Measurements from ENCODE around the gene TMEM156. TPM values are rescaled to one million over a fixed set of nuclear protein-coding genes. Genes with fewer than 3 reads are reported as not detected.
"Not testable (repeated sequence)": the region's sequence is repeated elsewhere in the genome, so short reads cannot be mapped to it uniquely, and the experiment has no call there.

The TMEM156 gene
- total RNA-seq, 1 donor from 2014 or later = 0.34 TPM

DNA sequence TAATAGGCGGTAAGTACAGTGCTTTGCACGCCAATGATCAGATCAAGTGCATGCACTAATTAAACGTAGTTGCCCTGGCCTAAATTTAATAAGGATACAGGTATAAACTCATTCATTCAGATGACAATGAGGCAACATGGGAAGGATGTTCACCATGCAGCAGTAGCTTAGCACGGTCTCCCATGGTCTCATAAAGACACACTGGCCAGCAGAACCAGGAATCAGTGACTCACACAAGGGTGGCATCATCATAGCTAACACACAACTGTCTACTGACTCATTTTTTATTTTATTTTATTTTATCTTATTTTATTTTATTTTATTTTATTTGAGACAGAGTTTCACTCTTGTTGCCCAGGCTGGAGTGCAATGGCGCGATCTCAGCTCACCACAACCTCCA, 42.7 kb downstream of the TMEM156 start:
- DNase-seq = no peak

DNA sequence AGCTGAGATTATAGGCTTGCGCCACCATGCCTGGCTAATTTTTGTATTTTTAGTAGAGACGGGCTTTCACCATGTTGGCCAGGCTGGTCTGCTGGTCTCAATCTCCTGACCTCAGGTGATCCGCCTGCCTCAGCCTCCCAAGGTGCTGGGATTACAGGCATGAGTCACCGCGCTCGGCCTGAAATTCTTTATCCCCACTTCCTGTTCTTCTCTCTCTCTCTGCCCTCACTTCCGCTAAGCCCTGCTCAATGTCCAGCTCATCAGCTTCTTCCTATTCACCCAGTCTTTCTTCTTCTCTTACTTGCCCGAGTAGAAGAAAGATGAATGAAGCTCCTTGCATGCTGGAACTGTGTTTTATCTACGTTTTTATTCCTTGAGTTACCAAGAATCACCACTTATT, 43.9 kb downstream of the TMEM156 start:
- not testable (repeated sequence) for DNase-seq

DNA sequence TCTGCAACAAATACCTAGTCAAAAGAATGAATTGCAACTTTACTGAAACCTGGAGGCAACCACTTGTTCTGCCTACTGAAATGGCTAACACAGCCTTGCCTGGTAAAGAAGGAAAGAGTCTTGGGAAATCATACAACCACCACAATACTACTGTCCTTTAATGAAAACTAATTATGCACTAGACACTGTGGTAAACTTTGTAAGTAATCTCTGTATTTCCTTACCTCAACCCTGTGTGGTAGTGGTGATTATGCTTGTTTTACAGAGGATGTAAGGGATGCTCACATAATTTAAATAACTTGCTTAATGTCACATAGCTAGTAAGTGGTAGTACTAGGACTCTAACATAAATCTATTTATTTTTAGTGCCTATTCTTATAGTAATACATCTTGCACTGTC, 44.7 kb downstream of the TMEM156 start:
- no peak for DNase-seq

DNA sequence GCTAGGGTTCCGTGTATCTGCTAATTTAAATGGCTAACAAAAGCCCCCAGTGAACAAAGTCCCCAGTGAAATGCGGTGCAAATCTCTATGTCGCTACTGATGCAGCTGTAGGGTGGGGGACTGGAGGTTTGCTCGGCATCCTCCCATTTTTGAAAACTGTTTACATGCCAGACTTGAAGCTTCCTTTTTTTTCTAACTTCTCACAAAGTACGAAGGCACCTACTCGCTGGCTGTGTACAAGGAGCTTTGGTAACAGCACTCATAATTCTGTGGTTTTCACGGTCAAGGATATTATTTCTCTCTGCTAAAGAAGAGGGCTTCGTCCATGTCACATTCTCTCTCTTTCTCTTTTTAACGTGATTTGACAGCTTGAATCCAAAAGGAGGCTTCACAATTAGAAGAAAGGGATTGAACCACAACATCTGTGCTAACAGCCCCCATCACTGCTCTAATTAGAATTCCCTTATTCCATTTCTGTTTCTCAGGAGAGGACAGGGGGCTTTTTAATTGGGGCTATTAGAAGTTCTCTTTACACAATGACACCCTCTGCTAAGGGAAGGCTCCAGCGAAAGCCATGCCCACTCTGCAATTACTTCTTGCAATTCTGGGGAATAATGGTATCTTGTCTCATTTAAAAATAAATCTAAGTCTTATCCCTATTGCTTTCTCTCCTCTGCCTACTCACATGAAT, 46.7 kb downstream of the TMEM156 start:
- no peak for DNase-seq

DNA sequence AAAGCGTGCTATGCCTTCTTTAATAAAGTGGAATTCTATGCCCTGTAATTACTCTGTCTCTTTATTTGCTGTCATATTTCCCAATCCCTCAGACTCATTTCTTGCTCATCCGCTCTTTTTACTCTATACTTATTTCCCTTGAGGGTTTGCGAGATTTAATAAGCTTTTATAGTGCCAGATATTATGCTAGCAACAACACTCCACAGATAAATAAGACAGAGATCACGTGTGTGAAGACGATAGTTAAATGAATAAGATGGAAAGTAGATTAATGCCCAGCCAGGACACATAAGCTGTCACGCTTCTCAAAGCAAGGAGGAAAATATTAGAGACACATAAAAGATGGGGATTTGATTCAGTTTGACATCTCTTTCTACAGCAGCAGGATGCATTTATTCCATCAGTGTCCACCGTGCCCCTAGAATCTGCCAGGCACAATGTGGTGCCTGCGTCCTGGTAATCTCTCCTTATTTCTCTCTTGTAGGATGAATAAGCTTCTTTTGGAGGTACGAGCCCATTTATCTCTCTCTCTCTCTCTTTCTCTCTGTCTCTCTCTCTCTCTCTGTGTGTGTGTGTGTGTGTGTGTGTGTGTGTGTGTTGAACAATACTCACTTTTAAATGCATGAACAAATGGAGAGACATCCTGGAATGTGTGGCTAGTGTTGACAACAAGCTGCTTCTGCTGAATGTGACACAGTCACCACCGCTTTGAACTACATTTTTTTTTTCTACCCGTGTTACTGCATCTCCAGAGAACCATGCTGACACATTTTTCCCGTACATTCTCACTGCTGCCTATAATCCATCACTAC, 48.2 kb downstream of the TMEM156 start:
- DNase-seq = peak; percentile 31

DNA sequence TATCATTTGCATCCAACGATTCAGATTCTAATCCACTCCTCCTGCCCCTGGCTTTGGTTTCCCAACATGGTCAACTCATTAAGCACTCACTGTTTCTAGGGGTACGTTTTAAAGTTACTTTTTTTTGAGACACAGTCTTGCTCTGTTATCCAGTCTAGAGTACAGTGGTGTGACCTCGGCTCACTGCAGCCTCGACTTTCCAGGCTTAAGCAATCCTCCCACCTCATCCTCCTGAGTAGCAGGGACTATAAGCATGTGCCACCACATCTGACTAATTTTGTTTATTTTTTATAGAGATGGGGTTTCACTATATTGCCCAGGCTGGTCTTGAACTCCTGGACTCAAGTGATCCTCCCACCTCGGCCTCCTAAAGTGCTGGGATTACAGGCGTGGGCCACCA, 48.9 kb downstream of the TMEM156 start:
- no peak for DNase-seq

DNA sequence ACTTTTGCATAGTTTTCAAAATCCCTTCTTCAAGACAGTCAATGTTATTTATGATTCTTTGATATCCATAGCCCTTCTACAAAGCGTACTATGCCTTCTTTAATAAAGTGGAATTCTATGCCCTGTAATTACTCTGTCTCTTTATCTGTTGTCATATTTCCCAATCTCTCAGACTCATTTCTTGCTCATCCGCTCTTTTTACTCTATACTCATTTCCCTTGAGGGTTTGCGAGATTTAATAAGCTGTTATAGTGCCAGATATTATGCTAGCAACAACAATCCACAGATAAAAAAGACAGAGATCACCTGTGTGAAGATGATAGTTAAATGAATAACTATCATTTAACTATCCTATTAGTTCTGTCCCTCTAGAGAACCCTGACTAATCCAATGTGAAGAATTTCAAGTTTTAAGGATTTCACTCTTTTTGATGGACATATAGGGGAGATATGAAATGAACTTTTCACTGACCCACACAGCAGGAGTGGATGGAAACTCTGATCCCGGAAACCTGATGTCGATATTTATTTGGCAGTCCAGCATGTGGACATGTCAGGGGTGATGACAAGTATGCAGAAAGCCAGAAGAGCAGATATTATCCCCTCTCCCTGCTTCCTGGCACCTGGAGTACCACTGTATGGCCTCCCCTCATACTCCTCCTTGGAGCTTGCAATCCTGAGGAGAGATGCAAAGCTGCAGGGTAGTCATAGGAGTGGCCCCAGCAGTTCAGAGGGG, 49.7 kb downstream of the TMEM156 start:
- DNase-seq = no peak

DNA sequence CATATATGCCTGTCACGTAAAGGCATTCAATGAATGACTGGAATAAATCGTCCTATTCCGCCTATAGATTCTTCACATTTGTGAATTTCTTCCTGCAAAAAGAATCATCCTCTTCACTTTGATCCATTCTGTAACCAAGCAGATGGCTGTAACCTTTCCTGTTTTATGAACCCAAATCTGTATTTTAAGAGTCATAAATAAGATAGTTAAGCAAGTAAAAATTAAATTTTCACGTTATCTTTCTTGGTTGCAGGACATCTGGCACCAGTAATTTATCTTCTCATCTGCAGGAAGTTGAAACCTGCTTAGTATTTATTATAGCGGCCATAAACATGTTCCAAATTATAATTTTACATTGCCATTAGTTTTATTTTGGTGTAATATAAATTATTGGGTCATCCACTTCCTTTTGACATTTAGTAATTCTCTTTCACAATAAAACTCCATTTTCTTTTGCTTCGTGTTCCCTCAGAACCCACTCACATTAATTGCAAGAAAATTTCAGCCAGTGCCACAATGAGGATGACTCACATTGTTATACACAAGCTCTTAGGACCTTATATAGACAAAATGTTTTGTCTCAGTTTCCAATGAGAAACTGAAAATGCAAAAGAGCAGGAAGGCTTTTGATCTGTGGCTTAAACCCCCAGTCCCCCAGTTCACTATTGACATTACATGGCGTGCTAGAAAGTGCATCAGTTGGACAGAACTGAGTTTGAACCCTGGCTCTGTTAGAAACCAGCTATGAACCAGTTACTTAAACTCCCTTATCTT, 51.1 kb downstream of the TMEM156 start:
- peak; percentile 77 for DNase-seq

DNA sequence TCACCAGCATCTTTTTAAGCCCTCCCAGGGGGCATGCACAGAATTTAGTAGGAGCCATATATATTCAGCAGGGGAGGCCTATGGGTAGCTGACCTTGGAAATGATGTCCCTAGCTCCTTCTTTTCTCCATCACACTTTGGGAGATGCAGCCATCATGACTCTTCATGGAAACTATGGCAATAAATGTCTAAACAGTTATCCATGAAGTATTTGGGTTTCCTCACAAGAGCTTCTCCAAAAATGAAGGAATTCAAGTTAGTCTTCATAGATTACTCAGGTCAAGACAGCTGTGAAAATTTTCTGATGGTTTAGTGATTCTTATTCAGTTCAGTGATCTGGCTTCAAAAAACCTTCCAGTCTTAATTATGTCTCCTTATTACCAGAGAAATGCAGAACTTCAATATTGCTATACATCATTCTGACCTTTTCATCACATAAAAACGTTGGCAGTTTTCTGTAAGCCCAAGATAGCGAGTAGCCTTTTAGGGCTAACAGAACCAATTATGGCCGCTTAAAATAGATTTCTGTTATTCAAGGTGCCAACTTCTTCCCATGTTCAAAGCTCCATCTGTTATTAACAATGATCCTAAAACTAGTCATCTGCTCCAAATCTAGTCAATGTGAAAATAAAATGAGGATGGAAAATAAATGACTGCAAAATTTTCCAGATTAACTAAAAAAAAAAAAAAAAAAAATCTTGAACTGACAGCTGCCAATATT, 52.5 kb downstream of the TMEM156 start:
- DNase-seq = no peak

DNA sequence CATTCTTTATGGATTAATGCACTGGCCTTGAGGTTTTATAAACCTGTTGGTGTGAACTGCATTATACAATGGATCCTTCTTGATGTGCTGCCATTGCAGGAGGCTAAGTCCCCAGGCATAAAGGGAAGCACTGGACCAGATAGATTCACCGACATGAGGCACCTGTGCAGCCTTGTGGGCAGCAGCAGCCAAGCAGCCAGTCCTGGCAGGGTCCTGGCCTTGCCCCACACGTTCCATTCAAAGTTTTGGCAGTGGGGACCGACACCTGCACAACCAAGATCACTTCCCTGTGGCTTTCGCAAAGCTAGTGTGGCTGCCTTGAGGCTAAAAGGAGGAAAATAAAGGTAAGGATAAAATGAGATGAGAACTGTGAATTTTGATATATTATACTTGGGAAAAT, 53.1 kb downstream of the TMEM156 start:
- no peak for DNase-seq

DNA sequence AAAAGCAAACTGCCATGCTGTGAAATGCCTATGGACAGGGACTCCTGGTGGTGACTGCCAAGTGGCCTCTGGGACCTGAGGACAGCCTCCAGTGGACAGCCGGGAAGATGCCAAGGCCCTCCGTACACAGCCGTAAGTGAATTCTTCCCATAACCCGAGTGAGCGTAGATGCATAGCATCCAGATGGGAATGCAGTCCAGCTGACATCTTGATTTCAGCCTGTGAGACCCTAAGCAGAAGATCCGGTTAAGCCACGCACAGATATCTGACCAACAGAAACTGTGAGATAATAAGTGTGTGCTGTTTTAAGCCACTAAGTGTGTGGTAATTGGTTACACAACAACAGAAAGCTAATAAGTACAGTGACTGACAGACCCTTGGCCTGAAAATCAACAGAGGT, 55.9 kb downstream of the TMEM156 start:
- no peak for DNase-seq

DNA sequence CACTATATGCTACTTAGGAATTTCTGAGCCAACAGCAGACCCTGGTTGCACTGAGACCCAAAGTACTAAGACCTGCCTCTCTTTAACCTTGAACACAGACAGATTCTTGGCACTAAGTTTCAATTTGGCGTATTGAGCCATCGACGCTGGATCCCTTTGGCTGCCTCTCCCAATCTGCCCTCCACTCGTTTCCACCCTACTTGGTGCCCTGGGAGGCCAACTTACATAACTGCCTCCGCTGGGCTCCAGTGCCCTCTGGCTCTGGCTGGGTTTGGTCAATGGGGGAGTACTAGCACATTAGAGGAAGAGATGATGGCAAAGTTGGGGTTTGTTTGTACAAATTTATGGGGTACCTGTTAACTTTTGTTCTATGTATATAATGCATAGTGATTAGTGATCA, 63.5 kb downstream of the TMEM156 start:
- DNase-seq = no peak

DNA sequence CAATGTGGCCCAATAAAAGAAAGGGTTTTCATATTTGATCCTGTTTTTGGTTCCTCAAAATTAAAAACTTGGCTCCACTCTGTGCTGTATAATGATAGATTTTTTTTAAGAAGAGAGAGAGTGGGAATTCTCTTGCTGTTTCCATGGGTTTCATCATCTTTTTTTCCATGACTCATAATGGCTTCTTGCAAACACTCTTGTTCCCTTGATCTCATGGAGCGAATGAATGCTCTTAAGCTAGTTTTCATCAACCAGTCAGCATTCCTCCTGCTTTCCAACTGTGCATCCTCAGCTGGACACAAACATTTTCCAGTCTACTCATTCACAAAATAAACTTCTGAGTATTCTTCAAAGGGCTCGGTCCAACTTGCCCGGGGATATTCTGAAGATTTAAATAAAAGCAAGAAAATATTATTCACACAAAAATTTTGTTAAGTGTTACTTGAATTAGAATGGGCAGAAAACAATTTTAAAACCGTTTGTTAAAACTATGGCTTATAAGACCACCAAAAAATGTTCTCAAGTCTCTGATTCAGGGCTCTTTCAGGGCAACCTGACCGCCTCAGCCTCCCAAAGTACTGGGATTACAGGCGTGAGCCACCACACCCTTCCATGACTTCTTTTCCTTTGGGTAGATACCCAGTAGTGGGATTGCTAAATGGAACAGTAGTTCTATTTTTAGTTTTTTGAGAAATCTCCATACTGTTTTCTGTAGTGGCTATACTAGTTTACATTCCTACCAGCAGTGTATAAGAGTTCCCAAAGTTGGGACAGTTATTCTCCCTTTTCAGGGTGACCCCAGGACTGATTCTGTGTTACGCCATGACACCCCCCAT, 64.7 kb downstream of the TMEM156 start:
- peak; percentile 34 for DNase-seq

DNA sequence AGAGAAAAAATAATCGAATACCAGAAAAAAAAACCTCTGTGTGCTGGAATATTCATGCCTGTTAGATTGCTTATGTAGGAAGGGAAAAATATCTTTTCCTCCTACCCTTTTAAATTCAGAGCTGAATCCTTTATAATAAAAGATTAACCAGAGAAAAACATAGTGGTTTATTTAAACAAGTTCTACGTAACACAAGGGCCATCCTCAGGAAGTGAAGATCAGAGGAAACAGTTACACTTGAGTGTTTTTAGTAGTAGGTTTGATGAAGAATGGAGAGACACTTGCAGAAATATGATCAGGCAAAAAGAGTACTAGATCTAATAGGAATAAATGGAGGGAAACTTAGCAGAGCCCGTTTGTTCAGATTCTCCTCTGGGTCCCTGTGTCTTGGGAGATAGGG, 66.3 kb downstream of the TMEM156 start:
- no peak for DNase-seq

DNA sequence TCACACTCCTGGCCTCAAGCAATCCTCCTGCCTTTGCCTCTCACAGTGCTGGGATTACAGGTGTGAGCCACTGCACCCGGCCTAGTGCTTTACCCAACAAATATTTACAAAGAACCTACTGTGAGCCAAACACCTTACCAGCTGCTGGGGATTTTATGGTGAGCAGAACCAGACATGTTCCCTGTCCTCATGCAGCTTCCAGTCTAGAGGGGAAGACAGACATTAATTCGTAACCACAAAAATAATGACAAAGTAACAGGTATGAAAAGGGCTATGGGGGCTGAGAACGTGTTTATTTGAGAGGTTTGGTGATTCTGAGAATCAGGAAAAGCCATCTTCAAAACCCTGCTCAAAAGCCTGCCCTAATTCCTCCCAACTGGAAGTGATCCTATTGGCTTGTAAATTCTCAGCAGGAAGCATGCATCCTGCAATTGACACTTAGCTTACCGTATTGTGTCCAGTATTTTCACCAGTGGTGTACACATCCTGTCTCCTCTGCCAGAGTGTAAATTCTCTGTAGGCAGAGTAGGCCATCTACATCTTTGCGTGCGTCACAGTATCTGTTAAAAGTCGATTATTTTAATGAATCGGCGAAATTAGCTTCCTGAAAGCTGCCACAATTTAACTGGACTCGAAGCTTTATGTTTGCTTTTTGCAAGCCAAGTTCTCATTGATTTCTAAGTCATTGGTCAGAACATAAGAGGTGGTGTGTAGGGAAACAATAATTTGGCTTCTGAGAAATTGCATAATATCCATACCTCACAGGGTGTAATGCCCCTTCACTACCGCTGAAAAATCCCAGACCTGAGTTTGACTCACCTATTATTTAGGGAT, 67.0 kb downstream of the TMEM156 start:
- DNase-seq = peak; percentile 14

DNA sequence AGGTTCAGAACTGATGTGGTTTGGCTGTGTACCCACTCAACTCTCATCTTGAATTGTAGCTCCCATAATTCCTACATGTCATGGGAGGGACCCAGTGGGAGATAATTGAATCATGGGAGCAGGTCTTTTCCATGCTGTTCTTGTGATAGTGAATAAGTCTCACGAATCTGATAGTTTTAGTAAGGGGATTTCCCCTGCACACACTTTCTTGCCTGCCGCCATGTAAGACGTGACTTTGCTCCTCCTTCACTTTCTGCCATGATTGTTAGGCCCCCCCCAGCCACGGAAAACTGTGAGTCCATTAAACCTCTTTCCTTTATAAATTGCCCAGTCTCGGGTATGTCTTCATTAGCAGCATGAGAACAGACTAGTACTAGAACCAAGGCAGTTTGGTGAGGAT, 73.0 kb downstream of the TMEM156 start:
- DNase-seq = not testable (repeated sequence)

DNA sequence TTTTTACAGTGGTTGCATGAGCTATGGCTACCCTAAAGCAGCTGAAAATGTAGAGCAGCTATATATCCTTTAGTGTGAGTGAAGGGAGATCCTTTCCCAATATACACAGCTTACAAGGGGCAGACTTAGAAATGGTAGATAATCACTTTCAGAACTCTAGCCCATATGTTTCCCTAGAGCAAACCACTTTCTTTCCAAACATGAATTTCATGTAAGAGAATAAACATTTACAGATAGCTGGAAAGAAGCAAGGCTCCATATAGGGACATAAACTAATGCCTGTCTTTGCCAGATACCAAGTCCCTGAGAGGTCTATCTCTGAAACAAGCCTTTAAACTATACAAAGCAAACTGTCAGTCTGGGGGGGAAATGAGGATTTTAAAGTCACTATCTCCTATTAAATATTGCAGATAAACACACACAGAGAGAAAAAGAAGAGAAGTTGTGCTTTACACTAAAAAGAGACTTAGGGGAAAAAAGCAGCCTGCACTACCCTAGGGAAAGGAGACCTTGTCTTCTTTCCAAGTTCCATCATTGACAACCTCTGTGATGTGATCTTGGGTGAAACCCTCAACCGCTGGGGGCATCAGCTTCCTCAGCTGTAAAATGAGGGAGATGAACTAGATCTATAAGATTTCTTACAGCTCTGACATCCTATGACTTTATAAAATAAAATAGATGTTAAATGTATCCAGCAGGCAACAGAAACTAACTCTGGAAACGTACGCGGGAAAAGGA, 73.6 kb downstream of the TMEM156 start:
- no peak for DNase-seq

DNA sequence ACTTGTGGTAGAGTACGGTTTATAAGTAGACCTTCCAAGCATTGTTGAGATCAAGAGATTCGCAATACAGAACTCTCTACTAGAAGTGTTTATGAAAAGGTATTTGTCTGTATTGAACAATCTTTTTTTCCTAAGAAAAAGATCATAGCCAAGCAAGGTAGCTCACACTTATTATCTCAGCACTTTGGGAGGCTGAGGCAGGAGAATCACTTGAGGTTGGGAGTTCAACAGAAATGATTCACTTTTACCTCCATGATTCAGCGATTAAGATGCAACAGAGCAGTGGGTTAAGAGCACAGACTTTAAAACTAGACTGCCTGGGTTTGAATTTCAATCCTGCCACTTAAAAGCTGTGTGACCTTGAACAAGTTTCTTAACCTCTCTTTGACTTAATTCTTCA, 74.3 kb downstream of the TMEM156 start:
- DNase-seq = no peak

DNA sequence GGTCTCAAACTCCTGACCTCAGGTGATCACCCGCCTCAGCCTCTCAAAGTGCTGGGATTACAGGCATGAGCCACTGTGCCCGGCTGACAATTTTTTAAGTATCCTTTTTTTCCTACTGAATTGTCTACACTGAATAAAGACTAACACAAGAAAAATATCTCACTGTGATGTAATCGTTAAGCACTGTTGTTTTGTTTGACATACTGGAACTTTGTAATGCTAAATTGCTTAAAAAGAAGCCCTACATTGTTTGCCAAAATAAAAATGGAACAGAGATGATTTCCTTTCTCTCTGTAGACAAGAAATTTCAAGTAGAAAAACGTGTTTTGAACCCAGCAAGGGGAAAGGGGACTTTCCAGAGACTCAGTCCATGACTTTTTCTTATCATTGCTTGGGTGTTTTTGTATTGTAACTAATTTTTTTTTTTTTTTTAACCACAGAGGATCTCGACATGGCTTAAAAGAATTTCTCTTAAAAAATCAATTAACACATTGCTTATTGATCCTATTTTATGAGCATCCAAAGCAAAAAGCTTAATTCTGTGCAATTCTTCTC, 74.9 kb downstream of the TMEM156 start:
- no peak for DNase-seq
